GM10248 (cell line): Measurements from ENCODE around the gene NAA16.
A peak's percentile ranks its signal among the peaks of the same experiment; 100 is the strongest.

ENCODE experiments used
- CTCF ChIA-PET: fragments of 300-600 bp; sonication (Branson Sonifier 250); formaldehyde crosslinking; extraction: SDS; loops from one replicate; lab custom pipeline; 2021; ENCODE audit warnings: antibody characterized with exemption; lab: Yijun Ruan, JAX
- POLR2A ChIA-PET: fragments of 350-650 bp; sonication (Branson Sonifier 250); formaldehyde crosslinking; extraction: SDS; loops from one replicate; lab custom pipeline; 2020; ENCODE audit warnings: antibody characterized with exemption; lab: Yijun Ruan, JAX
- DNase-seq: peaks from one replicate; pipeline ENCODE4 v3.0.0; 2012; ENCODE audit errors: extremely low spot score
- CTCF ChIP-seq: IDR thresholded peaks from 2 replicates; pipeline ENCODE4 v1.5.1; 2012; ENCODE audit warnings: mild to moderate bottlenecking, low read depth; ENCODE audit errors: extremely low read depth, missing control alignments, control extremely low read depth

Gene NAA16

GRCh38 chr13:41409611-41410010 lies 98.5 kb downstream of the NAA16 start:
- CTCF ChIA-PET: no interaction called here
- TF ChIP-seq CTCF: no peak
- no peak for DNase-seq
- POLR2A ChIA-PET: no interaction called here

GRCh38 chr13:41411060-41411459 lies 100.0 kb downstream of the NAA16 start:
- DNase-seq: no peak
- no peak for TF ChIP-seq CTCF
- POLR2A ChIA-PET: no interaction called here
- CTCF ChIA-PET: interaction anchor here (0.7 to 2.1 kb wide), 6 partner anchors 8 to 701 kb away, joined by 3 to 8 read pairs (median 3); no protein-coding TSS in a partner anchor

GRCh38 chr13:41411522-41411921 lies 100.5 kb downstream of the NAA16 start:
- DNase-seq: peak; percentile 33
- no peak for TF ChIP-seq CTCF
- CTCF ChIA-PET: interaction anchor here (0.7 to 2.1 kb wide), 7 partner anchors 9 to 700 kb away, joined by 3 to 8 read pairs (median 3); no protein-coding TSS in a partner anchor
- POLR2A ChIA-PET: no interaction called here

GRCh38 chr13:41413872-41414271 lies 102.8 kb downstream of the NAA16 start:
- ChIA-PET CTCF (interaction anchor here (2.2 kb wide), 1 partner anchor 9 kb away, joined by 8 read pairs; no protein-coding TSS in a partner anchor), POLR2A (no interaction called here)
- DNase-seq: no peak
- no peak for TF ChIP-seq CTCF

GRCh38 chr13:41416276-41416675 lies 105.2 kb downstream of the NAA16 start:
- CTCF ChIA-PET: interaction anchor here (1.0 to 1.3 kb wide), 2 partner anchors 42 to 200 kb away, joined by 3 read pairs; no protein-coding TSS in a partner anchor
- POLR2A ChIA-PET: no interaction called here
- no peak for DNase-seq
- TF ChIP-seq CTCF: no peak

GRCh38 chr13:41418027-41418426 lies 107.0 kb downstream of the NAA16 start:
- TF ChIP-seq CTCF: no peak
- CTCF ChIA-PET: no interaction called here
- POLR2A ChIA-PET: no interaction called here
- no peak for DNase-seq
